Measurements from ENCODE around the gene MED15. TPM values are rescaled to one million over a fixed set of nuclear protein-coding genes. Genes with fewer than 3 reads are reported as not detected.

MED15 gene
- total and polyA plus RNA-seq, 2 of the 8 experiments (the other 6 are each of a cell fraction or from before 2014, with no cell fraction given) = 28.3 to 57.1 TPM

DNA sequence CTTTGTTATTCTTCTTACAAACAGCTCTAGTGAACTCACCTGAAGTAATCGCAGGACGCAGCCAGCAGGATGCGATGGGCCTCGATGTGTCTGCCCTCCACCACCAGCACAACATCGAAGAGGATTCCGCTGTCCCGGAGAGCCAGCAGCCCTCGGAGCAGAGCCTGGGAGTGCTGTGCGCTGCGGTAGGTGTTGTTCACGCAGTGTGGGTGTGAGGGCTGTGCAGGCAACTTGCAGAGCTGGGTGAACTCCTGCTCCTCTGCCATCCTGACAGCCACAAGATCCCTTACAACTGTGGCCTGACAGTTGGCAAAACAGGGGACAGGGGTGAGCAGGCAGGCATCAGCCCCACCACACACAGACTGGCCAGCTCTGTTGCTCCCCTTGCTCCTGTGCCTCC lies 18.5 kb upstream of the MED15 start:
- Histone ChIP-seq H2BK15ac (ENCODE audit: low read length) (no peak overlapping the region), H2BK120ac (replicated peaks; ENCODE audit: low read depth, low read length) (no peak overlapping the region), H4K91ac (replicated peaks; ENCODE audit: insufficient read length, low read length) (no peak overlapping the region), H2AK5ac (ENCODE audit: low read depth, low read length) (no peak overlapping the region), H3K18ac (ENCODE audit: extremely low read depth, low read length) (no peak overlapping the region), H3K23me2 (ENCODE audit: low read depth, low read length) (no peaks in the 10 kb centered on the region), H4K20me1 (replicated peaks in 1 of 2; ENCODE audit: control insufficient read depth in 1 of 2, insufficient read depth in 2 of 2, low read length in 2 of 2) (peaks cover 4 to 11% of the 10 kb centered on the region in 2 experiments), H3K23ac (ENCODE audit: insufficient read length) (no peak overlapping the region), H3K14ac (ENCODE audit: insufficient read length) (no peak overlapping the region), H2BK20ac (ENCODE audit: low read length) (no peak overlapping the region), H3K79me2 (ENCODE audit: control insufficient read depth in 1 of 2, insufficient read depth in 2 of 2, low read length in 2 of 2) (no peaks in the 10 kb centered on the region), H3K79me1 (ENCODE audit: low read depth, low read length) (peaks cover 7% of the 10 kb centered on the region; the same call in 1 of the 2 replicates), H3K4me1 (replicated peaks in 1 of 4; ENCODE audit: control insufficient read depth in 3 of 4, insufficient read depth in 4 of 4, low read length in 3 of 4) (peaks cover 0 to 5% (median 0%) of the 10 kb centered on the region in 4 experiments; a peak in 2 of 7 replicates), H2BK5ac (ENCODE audit: low read depth, low read length) (no peak overlapping the region), H4K8ac (ENCODE audit: extremely low read depth, insufficient read depth, low read length) (peak overlapping the region; percentile 16; the same call in 1 of the 2 replicates), H3K9me3 (ENCODE audit: insufficient read depth in 2 of 2, low read depth in 1 of 2, low read length in 1 of 2) (no peaks in the 10 kb centered on the region), H3K4me2 (ENCODE audit: insufficient read depth in 1 of 2, low read depth in 2 of 2, low read length in 2 of 2) (no peak overlapping the region), H3K4me3 (ENCODE audit: extremely low read depth in 1 of 4, insufficient read depth in 2 of 4, low read depth in 3 of 4, low read length in 4 of 4) (no peak overlapping the region), H3K27ac (ENCODE audit: low read depth, low read length) (no peak overlapping the region), H3K4ac (replicated peaks; ENCODE audit: insufficient read length, low read depth, low read length) (no peak overlapping the region), H3K9ac (replicated peaks in 1 of 4; ENCODE audit: extremely low read depth in 1 of 4, low read depth in 3 of 4, low read length in 3 of 4) (no peak overlapping the region), H2BK12ac (ENCODE audit: low read depth, low read length) (no peak overlapping the region), H4K5ac (ENCODE audit: insufficient read length, low read depth, low read length) (no peak overlapping the region), H3K56ac (replicated peaks; ENCODE audit: insufficient read length, low read depth, low read length) (no peak overlapping the region), H3K27me3 (replicated peaks in 1 of 4; ENCODE audit: control insufficient read depth in 3 of 4, extremely low read depth in 1 of 4, insufficient read depth in 3 of 4, low read length in 3 of 4) (peaks cover 0 to 2% (median under 1%) of the 10 kb centered on the region in 4 experiments; a peak in 5 of 7 replicates), H2AFZ (ENCODE audit: low read length) (no peak overlapping the region), H3K36me3 (ENCODE audit: control insufficient read depth in 2 of 4, insufficient read depth in 4 of 4, low read length in 3 of 4) (no peaks in the 10 kb centered on the region)
- peak in 1 of 2 experiments; percentile 49 for DNase-seq (ENCODE audit: low read depth in 1 of 2, low spot score in 2 of 2)
- WGBS, 2 experiments (ENCODE audit: extremely low coverage in 1 of 2, insufficient coverage in 1 of 2, insufficient read length in 1 of 2, insufficient replicate concordance in 2 of 2, low coverage in 1 of 2, low lambda C conversion rate in 2 of 2, missing lambda C conversion rate in 1 of 2) = 78% methylated on average over 11 of the region's 11 CpGs; no CpG with 5 or more reads in 1 of the 2 experiments
- TF ChIP-seq CBX8 (IDR thresholded peaks at IDR 0.05; ENCODE audit: borderline replicate concordance, low read depth, low read length) (no peak), KDM1A (IDR thresholded peaks at IDR 0.05; ENCODE audit: borderline replicate concordance, low read length) (no peak), CEBPB (IDR thresholded peaks at IDR 0.05; ENCODE audit: low read depth, low read length) (no peak), SP1 (IDR thresholded peaks at IDR 0.05; ENCODE audit: low read depth, low read length) (no peak), NRF1 (IDR thresholded peaks at IDR 0.05; ENCODE audit: low read depth, low read length) (no peak), BRCA1 (IDR thresholded peaks at IDR 0.05; ENCODE audit: low read depth, low read length) (no peak)
- TF ChIP-seq, protein P1, sequence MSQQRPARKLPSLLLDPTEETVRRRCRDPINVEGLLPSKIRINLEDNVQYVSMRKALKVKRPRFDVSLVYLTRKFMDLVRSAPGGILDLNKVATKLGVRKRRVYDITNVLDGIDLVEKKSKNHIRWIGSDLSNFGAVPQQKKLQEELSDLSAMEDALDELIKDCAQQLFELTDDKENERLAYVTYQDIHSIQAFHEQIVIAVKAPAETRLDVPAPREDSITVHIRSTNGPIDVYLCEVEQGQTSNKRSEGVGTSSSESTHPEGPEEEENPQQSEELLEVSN (IDR thresholded peaks at IDR 0.05) = no peak
- TF ChIP-seq, protein P2, sequence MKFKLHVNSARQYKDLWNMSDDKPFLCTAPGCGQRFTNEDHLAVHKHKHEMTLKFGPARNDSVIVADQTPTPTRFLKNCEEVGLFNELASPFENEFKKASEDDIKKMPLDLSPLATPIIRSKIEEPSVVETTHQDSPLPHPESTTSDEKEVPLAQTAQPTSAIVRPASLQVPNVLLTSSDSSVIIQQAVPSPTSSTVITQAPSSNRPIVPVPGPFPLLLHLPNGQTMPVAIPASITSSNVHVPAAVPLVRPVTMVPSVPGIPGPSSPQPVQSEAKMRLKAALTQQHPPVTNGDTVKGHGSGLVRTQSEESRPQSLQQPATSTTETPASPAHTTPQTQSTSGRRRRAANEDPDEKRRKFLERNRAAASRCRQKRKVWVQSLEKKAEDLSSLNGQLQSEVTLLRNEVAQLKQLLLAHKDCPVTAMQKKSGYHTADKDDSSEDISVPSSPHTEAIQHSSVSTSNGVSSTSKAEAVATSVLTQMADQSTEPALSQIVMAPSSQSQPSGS (IDR thresholded peaks at IDR 0.05; ENCODE audit: low read length) = no peak
- no peak for FAIRE-seq
- ChIA-PET CTCF (ENCODE audit: partially characterized antibody) (interaction anchor here (1.0 kb wide), 1 partner anchor 12 kb away, joined by 3 read pairs; no protein-coding TSS in a partner anchor), POLR2A (ENCODE audit: partially characterized antibody) (interaction anchor here (0.6 kb wide), 1 partner anchor 23 kb away, joined by 3 read pairs; no protein-coding TSS in a partner anchor)

Measured in H1 (cell line).